WERI-Rb-1 (cell line): ENCODE results near the gene RDH16.

Experiments used
- DNase-seq: peaks from one replicate; pipeline ENCODE4 v3.0.0-alpha.2; 2020
- H3K27ac ChIP-seq: fragments of 250-450 bp; sonication (Bioruptor Pico); 2 replicates; pipeline ENCODE4 v1.5.1; 2020; ENCODE audit warnings: mild to moderate bottlenecking, moderate library complexity
- H3K27me3 ChIP-seq: fragments of 250-450 bp; sonication (Bioruptor Pico); 2 replicates; pipeline ENCODE4 v1.5.1; 2021; ENCODE audit warnings: mild to moderate bottlenecking, low read depth, moderate library complexity; ENCODE audit not compliant: insufficient read depth, severe bottlenecking
- H3K36me3 ChIP-seq: fragments of 250-450 bp; sonication (Bioruptor Pico); 2 replicates; pipeline ENCODE4 v1.5.1; 2020; ENCODE audit warnings: mild to moderate bottlenecking, moderate library complexity
- H3K4me3 ChIP-seq: 2 replicates; pipeline ENCODE4 v1.5.1; 2011; ENCODE audit warnings: low read depth, mild to moderate bottlenecking, control low read depth, low read length
- H3K9me3 ChIP-seq: fragments of 250-450 bp; sonication (Bioruptor Pico); 2 replicates; pipeline ENCODE4 v1.5.1; 2021; ENCODE audit warnings: mild to moderate bottlenecking, moderate library complexity; ENCODE audit not compliant: severe bottlenecking
- CTCF ChIP-seq: IDR thresholded peaks from 2 replicates; pipeline ENCODE4 v1.5.1; 2011; ENCODE audit warnings: low read depth, mild to moderate bottlenecking, control low read depth, inconsistent platforms, low read length

RDH16 gene

GRCh38 chr12:56954057-56954957 is 3.1 kb downstream of the RDH16 start:
- Histone ChIP-seq H3K9me3 (peaks cover 14% of the 10 kb centered on the region), H3K4me3 (no peak overlapping the region), H3K27me3 (peaks cover 21% of the 10 kb centered on the region), H3K36me3 (no peaks in the 10 kb centered on the region), H3K27ac (no peak overlapping the region)
- TF ChIP-seq CTCF, result no peak
- DNase-seq, result no peak

DNA sequence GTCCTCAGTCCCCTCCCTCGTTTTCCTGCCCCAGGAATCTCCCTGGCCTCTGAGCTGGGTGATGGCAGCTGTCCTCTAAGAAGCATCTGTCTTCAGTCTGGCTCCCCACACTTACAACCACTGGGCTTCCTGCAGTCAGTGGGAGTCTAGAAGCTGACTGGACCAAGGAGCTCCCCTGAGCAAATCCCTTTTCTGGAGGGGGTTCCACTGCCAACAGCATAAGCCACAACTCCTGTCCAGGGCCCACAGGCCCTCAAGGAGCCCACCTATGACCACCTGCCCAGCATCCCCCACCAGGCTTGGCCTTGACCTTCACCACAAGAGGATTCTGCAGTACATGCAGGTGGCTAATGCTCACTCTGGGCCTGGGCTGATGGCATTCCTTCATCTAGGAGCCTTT is 4.1 kb downstream of the RDH16 start:
- peaks cover 21% of the 10 kb centered on the region for H3K27me3 ChIP-seq
- no peak for DNase-seq
- no peak overlapping the region for H3K4me3 ChIP-seq
- H3K27ac ChIP-seq, result no peak overlapping the region
- no peak for TF ChIP-seq CTCF
- peaks cover 8% of the 10 kb centered on the region for H3K9me3 ChIP-seq
- H3K36me3 ChIP-seq, result no peaks in the 10 kb centered on the region

GRCh38 chr12:56951582-56952339 is 5.6 kb downstream of the RDH16 start:
- no peaks in the 10 kb centered on the region for H3K36me3 ChIP-seq
- no peak for DNase-seq
- no peak overlapping the region for H3K4me3 ChIP-seq
- no peaks in the 10 kb centered on the region for H3K9me3 ChIP-seq
- H3K27ac ChIP-seq, result no peak overlapping the region
- peaks cover 17% of the 10 kb centered on the region for H3K27me3 ChIP-seq
- no peak for TF ChIP-seq CTCF

DNA sequence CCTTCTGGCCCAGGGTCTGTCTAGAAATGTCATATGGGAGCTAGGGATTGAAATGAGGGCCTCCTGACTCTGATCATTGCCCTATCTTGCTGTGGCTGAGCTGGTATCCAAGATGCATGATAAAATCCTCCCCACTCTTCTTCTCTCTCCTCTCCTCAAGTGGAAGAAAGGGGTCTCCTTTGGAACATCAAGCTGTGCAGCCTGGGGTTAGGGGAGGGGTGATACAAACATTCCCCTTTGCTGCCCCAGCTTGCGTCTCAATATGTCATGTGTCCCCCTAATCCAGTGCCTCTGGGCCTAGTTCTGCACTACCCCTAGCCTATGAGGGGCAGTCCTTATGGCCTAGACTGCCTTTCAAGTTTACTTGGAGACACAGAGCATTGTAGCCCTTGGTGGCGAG is 8.5 kb downstream of the RDH16 start:
- no peak overlapping the region for H3K27ac ChIP-seq
- no peak for DNase-seq

DNA sequence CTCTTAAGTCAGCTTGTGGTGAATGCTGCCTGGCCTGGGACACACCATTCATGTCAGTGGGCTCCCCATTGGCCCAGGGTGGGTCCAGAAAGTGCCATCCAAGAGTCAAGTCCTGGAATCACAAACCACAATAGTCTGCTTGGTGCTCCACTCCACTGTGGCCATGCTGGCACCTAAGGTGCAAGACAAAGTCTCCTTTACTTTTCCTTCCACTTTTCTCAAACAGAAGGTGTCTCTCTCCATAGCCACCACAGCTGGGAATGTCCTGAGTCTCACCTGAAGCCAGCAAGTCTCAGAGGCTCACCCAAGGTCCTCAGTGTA is 9.0 kb downstream of the RDH16 start:
- H3K27me3 ChIP-seq, result peaks cover 9% of the 10 kb centered on the region
- H3K36me3 ChIP-seq, result no peaks in the 10 kb centered on the region
- TF ChIP-seq CTCF, result no peak
- H3K27ac ChIP-seq, result no peak overlapping the region
- H3K9me3 ChIP-seq, result no peaks in the 10 kb centered on the region
- no peak overlapping the region for H3K4me3 ChIP-seq
- DNase-seq, result no peak

More for the DNA sequence above, 8.5 kb downstream of the RDH16 start:
- no peak overlapping the region for H3K4me3 ChIP-seq
- H3K27me3 ChIP-seq, result peaks cover 11% of the 10 kb centered on the region
- no peaks in the 10 kb centered on the region for H3K36me3 ChIP-seq
- no peaks in the 10 kb centered on the region for H3K9me3 ChIP-seq
- TF ChIP-seq CTCF, result no peak
